AG04450 (cell line): Measurements from ENCODE around the gene ABCB8. TPM values are rescaled to one million over a fixed set of nuclear protein-coding genes. Genes with fewer than 3 reads are reported as not detected.

Experiments used
- CTCF ChIA-PET: fragments of 300-600, 350-600 bp; formaldehyde crosslinking; extraction: SDS; loops from one replicate; lab custom pipeline; 2022; ENCODE audit warnings: antibody characterized with exemption, inconsistent platforms; lab: Charles Lee
- POLR2A ChIA-PET: fragments of 350-600 bp; formaldehyde crosslinking; extraction: SDS; loops from one replicate; lab custom pipeline; 2021; ENCODE audit warnings: antibody characterized with exemption, inconsistent platforms; lab: Yijun Ruan, JAX
- DNase-seq: peaks from one replicate; pipeline ENCODE4 v3.0.0-alpha.2; 2011; ENCODE audit warnings: low read depth, low spot score
- H3K27ac ChIP-seq: one replicate; pipeline ENCODE4 v1.5.1; 2012; ENCODE audit warnings: low read depth, low read length, control low read depth
- H3K27me3 ChIP-seq: one replicate; pipeline ENCODE4 v1.6.0; 2012; ENCODE audit warnings: low read length; ENCODE audit not compliant: control insufficient read depth, insufficient read depth
- H3K4me3 ChIP-seq: 2 replicates; pipeline ENCODE4 v1.5.1; 2011; ENCODE audit warnings: mild to moderate bottlenecking, low read depth, low read length, control low read depth
- H3K9me3 ChIP-seq: 2 replicates; pipeline ENCODE4 v1.5.1; 2012; ENCODE audit warnings: low read length; ENCODE audit not compliant: control insufficient read depth, insufficient read depth
- polyA plus RNA-seq: library from polyadenylated mRNA; depleted of rRNA; stranded (reverse); fragments of >200 nt; gene quantifications from 2 replicates; pipeline ENCODE4 v1.2.3, GENCODE V29; 2011; rRNA removed
- TF ChIP-seq, protein P1 (sequence below): IDR thresholded peaks from 2 replicates; pipeline ENCODE4 v1.5.1; 2011; ENCODE audit warnings: low read depth, low read length, control low read depth, inconsistent platforms

The ABCB8 gene
- polyA plus RNA-seq, 1 experiment: 10.7 TPM

DNA sequence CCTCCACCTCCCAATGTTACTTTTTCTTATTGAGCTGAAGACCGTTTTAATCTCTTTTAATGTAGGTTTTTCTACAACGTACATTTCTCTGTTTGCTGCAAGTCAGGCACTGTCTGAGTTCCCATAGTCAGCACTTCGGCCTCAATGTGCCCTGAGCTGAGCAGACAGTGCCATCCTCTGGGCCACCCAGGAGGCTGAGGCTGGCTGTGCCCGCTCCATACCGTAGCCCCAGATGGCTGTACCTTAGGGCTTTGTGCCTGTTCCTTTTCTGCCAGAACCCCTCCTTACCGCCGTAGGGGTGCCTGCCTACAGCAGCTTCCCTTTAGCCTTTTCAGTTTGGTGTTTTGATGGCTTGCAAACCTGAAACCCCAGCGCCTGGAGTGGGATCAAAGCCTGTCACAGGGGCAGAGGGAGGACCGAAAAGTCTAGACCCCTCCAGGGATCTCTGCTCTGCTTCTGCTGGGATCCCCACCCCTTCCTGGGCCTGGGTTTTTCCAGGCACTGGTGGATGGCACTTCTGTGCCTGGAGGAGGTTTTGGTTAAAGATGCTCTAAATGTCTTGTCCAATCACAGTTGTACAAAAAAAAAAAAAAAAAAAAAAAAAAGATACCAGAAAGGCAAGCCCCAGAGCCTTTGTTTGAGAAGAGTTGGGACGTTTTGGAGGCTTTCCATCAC lies 67.0 kb downstream of the ABCB8 start:
- Histone ChIP-seq H3K27ac (no peak overlapping the region), H3K9me3 (no peaks in the 10 kb centered on the region), H3K4me3 (no peak overlapping the region), H3K27me3 (no peaks in the 10 kb centered on the region)
- ChIA-PET POLR2A (interaction anchor here (0.5 kb wide), 1 partner anchor 10 kb away, joined by 8 read pairs; no protein-coding TSS in a partner anchor), CTCF (interaction anchor here (1.0 to 3.2 kb wide), 3 partner anchors 16 to 149 kb away, joined by 3 to 19 read pairs (median 9); no protein-coding TSS in a partner anchor)
- no peak for DNase-seq
- TF ChIP-seq, protein P1, sequence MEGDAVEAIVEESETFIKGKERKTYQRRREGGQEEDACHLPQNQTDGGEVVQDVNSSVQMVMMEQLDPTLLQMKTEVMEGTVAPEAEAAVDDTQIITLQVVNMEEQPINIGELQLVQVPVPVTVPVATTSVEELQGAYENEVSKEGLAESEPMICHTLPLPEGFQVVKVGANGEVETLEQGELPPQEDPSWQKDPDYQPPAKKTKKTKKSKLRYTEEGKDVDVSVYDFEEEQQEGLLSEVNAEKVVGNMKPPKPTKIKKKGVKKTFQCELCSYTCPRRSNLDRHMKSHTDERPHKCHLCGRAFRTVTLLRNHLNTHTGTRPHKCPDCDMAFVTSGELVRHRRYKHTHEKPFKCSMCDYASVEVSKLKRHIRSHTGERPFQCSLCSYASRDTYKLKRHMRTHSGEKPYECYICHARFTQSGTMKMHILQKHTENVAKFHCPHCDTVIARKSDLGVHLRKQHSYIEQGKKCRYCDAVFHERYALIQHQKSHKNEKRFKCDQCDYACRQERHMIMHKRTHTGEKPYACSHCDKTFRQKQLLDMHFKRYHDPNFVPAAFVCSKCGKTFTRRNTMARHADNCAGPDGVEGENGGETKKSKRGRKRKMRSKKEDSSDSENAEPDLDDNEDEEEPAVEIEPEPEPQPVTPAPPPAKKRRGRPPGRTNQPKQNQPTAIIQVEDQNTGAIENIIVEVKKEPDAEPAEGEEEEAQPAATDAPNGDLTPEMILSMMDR: no peak

GRCh38 chr7:151095828-151096475 lies 67.7 kb downstream of the ABCB8 start:
- DNase-seq: no peak
- Histone ChIP-seq H3K9me3 (no peaks in the 10 kb centered on the region), H3K4me3 (no peak overlapping the region), H3K27ac (no peak overlapping the region), H3K27me3 (no peaks in the 10 kb centered on the region)
- TF ChIP-seq, protein P1: no peak
- POLR2A ChIA-PET: interaction anchor here (0.6 kb wide), 1 partner anchor 11 kb away, joined by 4 read pairs; no protein-coding TSS in a partner anchor
- CTCF ChIA-PET: interaction anchor here (3.2 kb wide), 1 partner anchor 15 kb away, joined by 19 read pairs; no protein-coding TSS in a partner anchor

Other genes starting within 250 kb of the ABCB8 start
- gene TMEM176B, start 228.1 kb upstream of the ABCB8 start, polyA plus RNA-seq: 2.4 and 3.1 TPM in 2 replicates
- 1.5 and 1.8 TPM in 2 replicates for gene TMEM176A, start 227.7 kb upstream of the ABCB8 start, polyA plus RNA-seq
- not detected in 2 replicates for gene AOC1, start 175.9 kb upstream of the ABCB8 start, polyA plus RNA-seq
- 1.3 and 2.0 TPM in 2 replicates for gene KCNH2, start 50.1 kb upstream of the ABCB8 start, polyA plus RNA-seq
- 0.60 and 1.5 TPM in 2 replicates for gene NOS3, start 37.4 kb upstream of the ABCB8 start, polyA plus RNA-seq
- 0.02 and 0.06 TPM in 2 replicates for gene ATG9B, start 4.0 kb upstream of the ABCB8 start, polyA plus RNA-seq
- gene ASIC3, start 20.1 kb downstream of the ABCB8 start, polyA plus RNA-seq: 0.07 and 0.11 TPM in 2 replicates
- gene CDK5, start 29.4 kb downstream of the ABCB8 start, polyA plus RNA-seq: 23.8 and 27.2 TPM in 2 replicates
- gene SLC4A2, start 31.1 kb downstream of the ABCB8 start, polyA plus RNA-seq: 40.5 and 41.0 TPM in 2 replicates
- 44.1 and 59.9 TPM in 2 replicates for gene FASTK, start 52.4 kb downstream of the ABCB8 start, polyA plus RNA-seq
- 9.7 and 11.3 TPM in 2 replicates for gene TMUB1, start 55.0 kb downstream of the ABCB8 start, polyA plus RNA-seq
- gene AGAP3, start 58.0 kb downstream of the ABCB8 start, polyA plus RNA-seq: 41.6 and 44.6 TPM in 2 replicates
- gene GBX1, start 139.2 kb downstream of the ABCB8 start, polyA plus RNA-seq: not detected in 2 replicates
- not detected in 2 replicates for gene ASB10, start 158.8 kb downstream of the ABCB8 start, polyA plus RNA-seq
- gene H2BK1, start 182.0 kb downstream of the ABCB8 start, polyA plus RNA-seq: not detected in 2 replicates
- 31.0 and 39.0 TPM in 2 replicates for gene ABCF2, start 198.8 kb downstream of the ABCB8 start, polyA plus RNA-seq
- gene CHPF2, start 204.0 kb downstream of the ABCB8 start, polyA plus RNA-seq: 32.9 and 42.2 TPM in 2 replicates
- 39.2 and 47.7 TPM in 2 replicates for gene SMARCD3, start 220.2 kb downstream of the ABCB8 start, polyA plus RNA-seq